Measurements from ENCODE around the gene DOK7. TPM values are rescaled to one million over a fixed set of nuclear protein-coding genes. Genes with fewer than 3 reads are reported as not detected.

The DOK7 gene
- total and polyA plus RNA-seq, 4 donors: 0.13 to 0.84 (median 0.46) TPM

DNA sequence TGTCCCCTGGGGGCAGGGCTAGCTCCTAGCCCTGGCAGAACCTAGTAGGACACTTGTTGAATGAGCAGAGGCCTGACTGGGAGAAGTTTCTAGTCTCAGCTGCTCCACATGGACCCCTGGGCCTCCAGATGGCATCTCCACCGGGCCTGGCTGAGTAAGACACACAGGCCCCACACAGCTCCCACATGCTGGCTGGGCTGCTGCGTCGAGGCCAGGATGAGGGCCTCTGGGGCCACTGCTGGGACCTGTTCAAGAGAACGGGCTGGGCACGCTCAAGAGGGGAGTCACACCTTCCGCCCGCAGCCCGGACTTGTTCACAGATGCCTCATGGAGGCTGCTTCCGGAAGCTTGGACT is 25.5 kb upstream of the DOK7 start (continued):
- TF ChIP-seq, protein P1, sequence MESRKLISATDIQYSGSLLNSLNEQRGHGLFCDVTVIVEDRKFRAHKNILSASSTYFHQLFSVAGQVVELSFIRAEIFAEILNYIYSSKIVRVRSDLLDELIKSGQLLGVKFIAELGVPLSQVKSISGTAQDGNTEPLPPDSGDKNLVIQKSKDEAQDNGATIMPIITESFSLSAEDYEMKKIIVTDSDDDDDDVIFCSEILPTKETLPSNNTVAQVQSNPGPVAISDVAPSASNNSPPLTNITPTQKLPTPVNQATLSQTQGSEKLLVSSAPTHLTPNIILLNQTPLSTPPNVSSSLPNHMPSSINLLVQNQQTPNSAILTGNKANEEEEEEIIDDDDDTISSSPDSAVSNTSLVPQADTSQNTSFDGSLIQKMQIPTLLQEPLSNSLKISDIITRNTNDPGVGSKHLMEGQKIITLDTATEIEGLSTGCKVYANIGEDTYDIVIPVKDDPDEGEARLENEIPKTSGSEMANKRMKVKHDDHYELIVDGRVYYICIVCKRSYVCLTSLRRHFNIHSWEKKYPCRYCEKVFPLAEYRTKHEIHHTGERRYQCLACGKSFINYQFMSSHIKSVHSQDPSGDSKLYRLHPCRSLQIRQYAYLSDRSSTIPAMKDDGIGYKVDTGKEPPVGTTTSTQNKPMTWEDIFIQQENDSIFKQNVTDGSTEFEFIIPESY (IDR thresholded peaks at IDR 0.05): no peak

DNA sequence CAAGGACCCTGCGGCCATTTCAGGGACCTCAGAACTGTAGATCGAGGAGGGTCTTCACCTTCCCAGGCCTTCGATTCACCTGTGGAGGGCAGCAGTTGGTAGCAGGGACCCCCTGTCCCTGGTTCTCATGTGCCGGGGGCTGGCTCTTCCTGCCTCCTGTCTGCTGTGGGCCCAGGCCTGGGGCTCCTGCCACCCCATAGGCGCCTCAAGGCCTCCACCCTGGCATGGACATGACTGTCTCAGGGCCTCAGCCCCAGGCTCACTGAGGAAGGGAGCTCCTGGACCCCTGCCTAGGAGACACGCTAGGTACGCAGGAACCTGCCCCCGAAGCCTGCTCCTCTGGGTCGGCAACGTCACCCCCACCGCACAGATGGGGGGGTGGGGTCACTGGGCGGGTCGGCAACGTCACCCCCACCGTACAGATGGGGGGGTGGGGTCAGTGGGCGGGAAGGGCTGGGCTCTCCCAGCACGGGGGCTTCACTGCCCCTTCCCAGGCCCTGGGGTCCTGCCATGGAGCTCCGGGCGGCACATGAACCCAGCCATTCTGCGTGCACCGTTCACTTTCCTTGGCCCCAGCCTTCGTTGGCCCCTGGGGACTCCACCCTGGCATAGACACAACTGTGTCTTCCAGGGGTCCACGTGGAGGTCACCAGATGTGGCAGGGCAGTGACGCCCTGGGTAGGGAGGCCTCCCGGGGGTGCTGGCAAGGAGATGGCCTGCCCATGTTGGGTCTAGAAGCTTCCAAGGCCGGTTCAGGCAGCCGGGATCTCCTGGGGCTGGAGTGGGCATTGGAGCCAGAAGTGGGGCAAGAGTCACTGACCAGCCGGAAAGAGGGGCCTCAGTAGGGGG is 24.9 kb upstream of the DOK7 start:
- H3K4me3 ChIP-seq (ENCODE audit: low read depth in 1 of 3, low read length in 3 of 3): no peak overlapping the region
- H3K36me3 ChIP-seq (ENCODE audit: control insufficient read depth in 4 of 4, insufficient read depth in 3 of 4, low read depth in 1 of 4, low read length in 3 of 4): peaks cover 0 to 1% (median 0%) of the 10 kb centered on the region in 4 donors
- H3K9me3 ChIP-seq (ENCODE audit: control insufficient read depth in 4 of 4, low read length in 3 of 4): no peaks in the 10 kb centered on the region
- H3K27me3 ChIP-seq (ENCODE audit: control insufficient read depth in 4 of 4, insufficient read depth in 4 of 4, low read length in 3 of 4): no peaks in the 10 kb centered on the region
- no peak for DNase-seq (ENCODE audit: low spot score)
- 86% methylated on average over 28 of the region's 28 CpGs for WGBS
- peaks cover 4 to 17% (median 11%) of the 10 kb centered on the region in 4 donors for H3K4me1 ChIP-seq (ENCODE audit: control insufficient read depth in 4 of 4, insufficient read depth in 4 of 4, low read length in 3 of 4)
- H3K27ac ChIP-seq (ENCODE audit: low read depth in 1 of 2, low read length in 2 of 2): no peak overlapping the region
- H3K9ac ChIP-seq (ENCODE audit: low read depth in 1 of 2, low read length in 2 of 2): no peak overlapping the region
- TF ChIP-seq, protein P2, sequence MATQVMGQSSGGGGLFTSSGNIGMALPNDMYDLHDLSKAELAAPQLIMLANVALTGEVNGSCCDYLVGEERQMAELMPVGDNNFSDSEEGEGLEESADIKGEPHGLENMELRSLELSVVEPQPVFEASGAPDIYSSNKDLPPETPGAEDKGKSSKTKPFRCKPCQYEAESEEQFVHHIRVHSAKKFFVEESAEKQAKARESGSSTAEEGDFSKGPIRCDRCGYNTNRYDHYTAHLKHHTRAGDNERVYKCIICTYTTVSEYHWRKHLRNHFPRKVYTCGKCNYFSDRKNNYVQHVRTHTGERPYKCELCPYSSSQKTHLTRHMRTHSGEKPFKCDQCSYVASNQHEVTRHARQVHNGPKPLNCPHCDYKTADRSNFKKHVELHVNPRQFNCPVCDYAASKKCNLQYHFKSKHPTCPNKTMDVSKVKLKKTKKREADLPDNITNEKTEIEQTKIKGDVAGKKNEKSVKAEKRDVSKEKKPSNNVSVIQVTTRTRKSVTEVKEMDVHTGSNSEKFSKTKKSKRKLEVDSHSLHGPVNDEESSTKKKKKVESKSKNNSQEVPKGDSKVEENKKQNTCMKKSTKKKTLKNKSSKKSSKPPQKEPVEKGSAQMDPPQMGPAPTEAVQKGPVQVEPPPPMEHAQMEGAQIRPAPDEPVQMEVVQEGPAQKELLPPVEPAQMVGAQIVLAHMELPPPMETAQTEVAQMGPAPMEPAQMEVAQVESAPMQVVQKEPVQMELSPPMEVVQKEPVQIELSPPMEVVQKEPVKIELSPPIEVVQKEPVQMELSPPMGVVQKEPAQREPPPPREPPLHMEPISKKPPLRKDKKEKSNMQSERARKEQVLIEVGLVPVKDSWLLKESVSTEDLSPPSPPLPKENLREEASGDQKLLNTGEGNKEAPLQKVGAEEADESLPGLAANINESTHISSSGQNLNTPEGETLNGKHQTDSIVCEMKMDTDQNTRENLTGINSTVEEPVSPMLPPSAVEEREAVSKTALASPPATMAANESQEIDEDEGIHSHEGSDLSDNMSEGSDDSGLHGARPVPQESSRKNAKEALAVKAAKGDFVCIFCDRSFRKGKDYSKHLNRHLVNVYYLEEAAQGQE (IDR thresholded peaks at IDR 0.05): no peak
- TF ChIP-seq RAD21 (IDR thresholded peaks at IDR 0.05) (no peak), SP1 (IDR thresholded peaks at IDR 0.05) (no peak), JUND (IDR thresholded peaks at IDR 0.05) (no peak), GABPA (IDR thresholded peaks at IDR 0.05 in 1 of 2, conservative IDR thresholded peaks at IDR 0.05 in 1 of 2) (no peak), EGR1 (IDR thresholded peaks at IDR 0.05; ENCODE audit: low read depth in 2 of 2) (no peak), FOXA1 (IDR thresholded peaks at IDR 0.05) (no peak)
- TF ChIP-seq, protein P3, sequence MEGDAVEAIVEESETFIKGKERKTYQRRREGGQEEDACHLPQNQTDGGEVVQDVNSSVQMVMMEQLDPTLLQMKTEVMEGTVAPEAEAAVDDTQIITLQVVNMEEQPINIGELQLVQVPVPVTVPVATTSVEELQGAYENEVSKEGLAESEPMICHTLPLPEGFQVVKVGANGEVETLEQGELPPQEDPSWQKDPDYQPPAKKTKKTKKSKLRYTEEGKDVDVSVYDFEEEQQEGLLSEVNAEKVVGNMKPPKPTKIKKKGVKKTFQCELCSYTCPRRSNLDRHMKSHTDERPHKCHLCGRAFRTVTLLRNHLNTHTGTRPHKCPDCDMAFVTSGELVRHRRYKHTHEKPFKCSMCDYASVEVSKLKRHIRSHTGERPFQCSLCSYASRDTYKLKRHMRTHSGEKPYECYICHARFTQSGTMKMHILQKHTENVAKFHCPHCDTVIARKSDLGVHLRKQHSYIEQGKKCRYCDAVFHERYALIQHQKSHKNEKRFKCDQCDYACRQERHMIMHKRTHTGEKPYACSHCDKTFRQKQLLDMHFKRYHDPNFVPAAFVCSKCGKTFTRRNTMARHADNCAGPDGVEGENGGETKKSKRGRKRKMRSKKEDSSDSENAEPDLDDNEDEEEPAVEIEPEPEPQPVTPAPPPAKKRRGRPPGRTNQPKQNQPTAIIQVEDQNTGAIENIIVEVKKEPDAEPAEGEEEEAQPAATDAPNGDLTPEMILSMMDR (IDR thresholded peaks at IDR 0.05; ENCODE audit: low read depth, low read length, missing input control): no peak
- TF ChIP-seq, protein P4, sequence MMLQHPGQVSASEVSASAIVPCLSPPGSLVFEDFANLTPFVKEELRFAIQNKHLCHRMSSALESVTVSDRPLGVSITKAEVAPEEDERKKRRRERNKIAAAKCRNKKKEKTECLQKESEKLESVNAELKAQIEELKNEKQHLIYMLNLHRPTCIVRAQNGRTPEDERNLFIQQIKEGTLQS (IDR thresholded peaks at IDR 0.05): no peak

DNA sequence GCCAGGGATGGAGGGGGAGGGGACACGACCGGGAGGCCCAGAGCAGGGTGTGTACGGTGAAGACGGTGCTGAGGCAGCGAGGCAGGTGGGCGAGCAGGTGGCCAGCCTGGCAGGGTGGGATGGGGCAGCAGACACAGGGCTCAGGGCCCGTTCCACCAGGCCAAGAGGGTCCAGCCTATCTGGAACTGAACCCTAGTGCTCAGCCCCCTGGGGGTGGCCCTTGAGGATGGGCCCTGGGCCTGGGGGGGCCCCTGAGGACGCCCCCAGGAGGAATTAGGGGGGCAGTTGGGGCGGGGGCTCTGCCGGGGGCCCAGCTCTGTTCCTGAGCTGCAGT is 24.3 kb upstream of the DOK7 start:
- Histone ChIP-seq H3K9ac (ENCODE audit: low read depth in 1 of 2, low read length in 2 of 2) (no peak overlapping the region), H3K36me3 (ENCODE audit: control insufficient read depth in 4 of 4, insufficient read depth in 3 of 4, low read depth in 1 of 4, low read length in 3 of 4) (no peaks in the 10 kb centered on the region), H3K27ac (ENCODE audit: low read depth in 1 of 2, low read length in 2 of 2) (no peak overlapping the region), H3K9me3 (ENCODE audit: control insufficient read depth in 4 of 4, low read length in 3 of 4) (no peaks in the 10 kb centered on the region), H3K4me1 (ENCODE audit: control insufficient read depth in 4 of 4, insufficient read depth in 4 of 4, low read length in 3 of 4) (peaks cover 6 to 21% (median 14%) of the 10 kb centered on the region in 4 donors), H3K27me3 (ENCODE audit: control insufficient read depth in 4 of 4, insufficient read depth in 4 of 4, low read length in 3 of 4) (no peaks in the 10 kb centered on the region), H3K4me3 (ENCODE audit: low read depth in 1 of 3, low read length in 3 of 3) (no peak overlapping the region)
- DNase-seq (ENCODE audit: low spot score): no peak
- WGBS: 82% methylated on average over 10 of the region's 10 CpGs
- TF ChIP-seq NR2F2 (IDR thresholded peaks at IDR 0.05) (no peak), GABPA (IDR thresholded peaks at IDR 0.05 in 1 of 2, conservative IDR thresholded peaks at IDR 0.05 in 1 of 2) (no peak), HNF4A (conservative IDR thresholded peaks at IDR 0.05) (no peak), RXRA (IDR thresholded peaks at IDR 0.05) (no peak), EGR1 (IDR thresholded peaks at IDR 0.05; ENCODE audit: low read depth in 2 of 2) (no peak)
- TF ChIP-seq, protein P4 (IDR thresholded peaks at IDR 0.05): no peak
- TF ChIP-seq, protein P1 (IDR thresholded peaks at IDR 0.05): no peak
- TF ChIP-seq, protein P5, sequence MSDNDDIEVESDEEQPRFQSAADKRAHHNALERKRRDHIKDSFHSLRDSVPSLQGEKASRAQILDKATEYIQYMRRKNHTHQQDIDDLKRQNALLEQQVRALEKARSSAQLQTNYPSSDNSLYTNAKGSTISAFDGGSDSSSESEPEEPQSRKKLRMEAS (IDR thresholded peaks at IDR 0.05): no peak
